Suprapubic skin (tissue), 3 donors: Measurements from ENCODE around the gene CALHM1.

Source experiments
- CTCF ChIP-seq, 2 donors: fragments of 200-600 bp in 1 of 2; fragments of 450-650 bp in 1 of 2; sonication (generic) in 1 of 2; IDR thresholded peaks; one replicate each; pipeline ENCODE4 v1.5.1; 2016 to 2019; ENCODE audit warnings: antibody characterized with exemption in 2 of 2, mild to moderate bottlenecking in 1 of 2, moderate library complexity in 1 of 2
- POLR2AphosphoS5 ChIP-seq, 3 donors: sonication (generic); formaldehyde crosslinking; IDR thresholded peaks; one replicate each; pipeline ENCODE4 v1.6.1; 2017; ENCODE audit warnings: antibody characterized with exemption in 3 of 3

GRCh38 chr10:103479135-103479534, 20.4 kb upstream of the CALHM1 start, which contains the start of gene CALHM3:
- TF ChIP-seq CTCF (IDR thresholded peaks at IDR 0.05), result no peak
- TF ChIP-seq POLR2AphosphoS5 (IDR thresholded peaks at IDR 0.05), result no peak
